ENCODE results near the gene PSMD9. TPM values are rescaled to one million over a fixed set of nuclear protein-coding genes. Genes with fewer than 3 reads are reported as not detected.
A peak's percentile ranks its signal among the peaks of the same experiment; 100 is the strongest.

PSMD9 gene
- total and polyA plus RNA-seq, 5 donors from 2014 or later: 52.9 to 106 (median 86.6) TPM

- peak overlapping the region in 1 of 4 donors; percentile 39 for H3K4me3 Mint-ChIP-seq
- H3K4me1 Mint-ChIP-seq: peaks cover 13 to 49% (median 32%) of the 10 kb centered on the region in 4 donors
- DNase-seq (peak in 1 of 3 donors; percentile 45), ATAC-seq (ENCODE audit: low read depth in 2 of 2) (peak; percentile 16 to 33)
- no peaks in the 10 kb centered on the region for H3K9me3 Mint-ChIP-seq
- no peaks in the 10 kb centered on the region for H3K27me3 Mint-ChIP-seq
- peak overlapping the region; percentile 79 to 94 (median 93) for H3K27ac Mint-ChIP-seq
- no peak overlapping the region for H3K4me3 ChIP-seq (ENCODE audit: low read depth, low read length)
- peaks cover 39% of the 10 kb centered on the region for H3K36me3 ChIP-seq (ENCODE audit: control insufficient read depth, insufficient read depth, low read length)
- H3K27ac ChIP-seq (ENCODE audit: insufficient read depth, low read length, poor library complexity, severe bottlenecking): no peak overlapping the region
- no peaks in the 10 kb centered on the region for H3K27me3 ChIP-seq (ENCODE audit: control insufficient read depth, insufficient read depth, low read length)
- H3K36me3 Mint-ChIP-seq: peaks cover 20% of the 10 kb centered on the region
- peaks cover 24% of the 10 kb centered on the region for H3K4me1 ChIP-seq (ENCODE audit: control insufficient read depth, insufficient read depth, low read length, poor library complexity, severe bottlenecking)
- H3K9me3 ChIP-seq (ENCODE audit: control insufficient read depth in 2 of 2, low read length in 2 of 2): no peaks in the 10 kb centered on the region
Observed at GRCh38 chr12:121893961-121894460, 5.4 kb downstream of the PSMD9 start.

GRCh38 chr12:121894633-121895032 lies 6.0 kb downstream of the PSMD9 start:
- Histone ChIP-seq H3K27me3 (ENCODE audit: control insufficient read depth, insufficient read depth, low read length) (no peaks in the 10 kb centered on the region), H3K4me3 (ENCODE audit: low read depth, low read length) (no peak overlapping the region), H3K27ac (ENCODE audit: insufficient read depth, low read length, poor library complexity, severe bottlenecking) (no peak overlapping the region), H3K9me3 (ENCODE audit: control insufficient read depth in 2 of 2, low read length in 2 of 2) (no peaks in the 10 kb centered on the region), H3K36me3 (ENCODE audit: control insufficient read depth, insufficient read depth, low read length) (peaks cover 45% of the 10 kb centered on the region), H3K4me1 (ENCODE audit: control insufficient read depth, insufficient read depth, low read length, poor library complexity, severe bottlenecking) (peaks cover 18% of the 10 kb centered on the region)
- Mint-ChIP-seq H3K9me3 (no peaks in the 10 kb centered on the region), H3K4me3 (peak overlapping the region in 1 of 4 donors; percentile 61), H3K4me1 (peaks cover 7 to 42% (median 26%) of the 10 kb centered on the region in 4 donors), H3K36me3 (peaks cover 25% of the 10 kb centered on the region), H3K27me3 (no peaks in the 10 kb centered on the region), H3K27ac (peak overlapping the region in 2 of 3 donors; percentile 80 to 93)
- peak in 1 of 2 donors; percentile 34 for ATAC-seq (ENCODE audit: low read depth in 2 of 2)
- peak in 2 of 3 donors; percentile 10 to 40 for DNase-seq

DNA sequence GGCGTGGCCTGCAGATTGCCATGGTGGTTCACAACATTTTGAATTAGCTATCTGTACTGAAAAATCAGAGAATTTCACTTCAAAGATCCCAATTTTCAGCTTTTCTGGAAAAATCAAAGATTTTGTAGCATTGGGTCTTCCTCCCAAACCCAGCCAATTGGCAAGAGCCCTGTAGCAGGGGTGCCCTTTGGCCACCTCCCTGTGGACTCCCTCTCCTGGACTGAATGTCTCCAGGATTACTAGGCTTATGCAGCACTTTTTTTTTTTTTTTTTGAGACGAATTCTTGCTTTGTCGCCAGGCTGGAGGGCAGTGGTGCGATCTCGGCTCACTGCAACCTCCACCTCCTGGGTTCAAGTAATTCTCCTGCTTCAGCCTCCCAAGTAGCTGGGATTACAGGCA lies 9.7 kb downstream of the PSMD9 start:
- Histone ChIP-seq H3K27me3 (ENCODE audit: control insufficient read depth, insufficient read depth, low read length) (no peaks in the 10 kb centered on the region), H3K4me3 (ENCODE audit: low read depth, low read length) (no peak overlapping the region), H3K36me3 (ENCODE audit: control insufficient read depth, insufficient read depth, low read length) (peaks cover 67% of the 10 kb centered on the region), H3K4me1 (ENCODE audit: control insufficient read depth, insufficient read depth, low read length, poor library complexity, severe bottlenecking) (peaks cover 5% of the 10 kb centered on the region), H3K27ac (ENCODE audit: insufficient read depth, low read length, poor library complexity, severe bottlenecking) (no peak overlapping the region), H3K9me3 (ENCODE audit: control insufficient read depth in 2 of 2, low read length in 2 of 2) (no peaks in the 10 kb centered on the region)
- Mint-ChIP-seq H3K4me3 (no peak overlapping the region), H3K9me3 (no peaks in the 10 kb centered on the region), H3K27ac (no peak overlapping the region), H3K4me1 (peaks cover 0 to 18% (median 16%) of the 10 kb centered on the region in 4 donors), H3K36me3 (peaks cover 28% of the 10 kb centered on the region), H3K27me3 (no peaks in the 10 kb centered on the region)
- DNase-seq (no peak), ATAC-seq (ENCODE audit: low read depth in 2 of 2) (no peak)

GRCh38 chr12:121899590-121899989 lies 11.0 kb downstream of the PSMD9 start:
- peaks cover 4% of the 10 kb centered on the region for H3K27me3 Mint-ChIP-seq
- no peak for ATAC-seq (ENCODE audit: low read depth in 2 of 2)
- H3K36me3 ChIP-seq (ENCODE audit: control insufficient read depth, insufficient read depth, low read length): peaks cover 73% of the 10 kb centered on the region

DNA sequence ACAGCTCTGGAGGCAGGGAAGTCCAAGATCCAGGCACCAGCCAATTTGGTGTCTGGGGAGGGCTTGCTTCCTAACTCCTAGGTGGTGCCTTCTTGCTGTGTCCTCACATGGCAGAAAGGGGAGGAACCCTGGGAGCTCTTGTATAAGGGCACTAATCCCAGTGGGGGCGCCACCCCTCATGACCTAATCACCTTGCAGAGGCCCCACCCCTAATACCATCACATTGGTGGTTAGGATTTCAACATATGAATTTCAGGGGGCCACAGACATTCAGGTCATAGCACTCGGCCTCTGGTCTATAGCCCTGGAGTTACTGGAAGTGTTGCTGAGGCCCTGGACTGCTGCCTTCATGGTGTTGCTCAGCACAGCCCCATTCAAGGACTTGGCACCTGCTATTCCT lies 14.6 kb downstream of the PSMD9 start:
- H3K9me3 ChIP-seq (ENCODE audit: control insufficient read depth in 2 of 2, low read length in 2 of 2): no peaks in the 10 kb centered on the region
- H3K36me3 ChIP-seq (ENCODE audit: control insufficient read depth, insufficient read depth, low read length): peaks cover 65% of the 10 kb centered on the region
- H3K4me3 Mint-ChIP-seq: no peak overlapping the region
- no peaks in the 10 kb centered on the region for H3K27me3 ChIP-seq (ENCODE audit: control insufficient read depth, insufficient read depth, low read length)
- no peaks in the 10 kb centered on the region for H3K4me1 ChIP-seq (ENCODE audit: control insufficient read depth, insufficient read depth, low read length, poor library complexity, severe bottlenecking)
- no peak overlapping the region for H3K4me3 ChIP-seq (ENCODE audit: low read depth, low read length)
- H3K27me3 Mint-ChIP-seq: peaks cover 4% of the 10 kb centered on the region
- H3K27ac Mint-ChIP-seq: no peak overlapping the region
- H3K36me3 Mint-ChIP-seq: peaks cover 30% of the 10 kb centered on the region
- no peak for DNase-seq
- H3K27ac ChIP-seq (ENCODE audit: insufficient read depth, low read length, poor library complexity, severe bottlenecking): no peak overlapping the region
- H3K9me3 Mint-ChIP-seq: no peaks in the 10 kb centered on the region
- peaks cover 0 to 3% (median under 1%) of the 10 kb centered on the region in 4 donors for H3K4me1 Mint-ChIP-seq
- no peak for ATAC-seq (ENCODE audit: low read depth in 2 of 2)

More at GRCh38 chr12:121899590-121899989, 11.0 kb downstream of the PSMD9 start:
- Histone ChIP-seq H3K27ac (ENCODE audit: insufficient read depth, low read length, poor library complexity, severe bottlenecking) (no peak overlapping the region), H3K27me3 (ENCODE audit: control insufficient read depth, insufficient read depth, low read length) (no peaks in the 10 kb centered on the region), H3K4me1 (ENCODE audit: control insufficient read depth, insufficient read depth, low read length, poor library complexity, severe bottlenecking) (no peaks in the 10 kb centered on the region), H3K9me3 (ENCODE audit: control insufficient read depth in 2 of 2, low read length in 2 of 2) (no peaks in the 10 kb centered on the region), H3K4me3 (ENCODE audit: low read depth, low read length) (no peak overlapping the region)
- Mint-ChIP-seq H3K9me3 (no peaks in the 10 kb centered on the region), H3K4me1 (peaks cover 0 to 8% (median 5%) of the 10 kb centered on the region in 4 donors), H3K4me3 (no peak overlapping the region), H3K36me3 (peaks cover 33% of the 10 kb centered on the region), H3K27ac (no peak overlapping the region)
- no peak for DNase-seq

DNA sequence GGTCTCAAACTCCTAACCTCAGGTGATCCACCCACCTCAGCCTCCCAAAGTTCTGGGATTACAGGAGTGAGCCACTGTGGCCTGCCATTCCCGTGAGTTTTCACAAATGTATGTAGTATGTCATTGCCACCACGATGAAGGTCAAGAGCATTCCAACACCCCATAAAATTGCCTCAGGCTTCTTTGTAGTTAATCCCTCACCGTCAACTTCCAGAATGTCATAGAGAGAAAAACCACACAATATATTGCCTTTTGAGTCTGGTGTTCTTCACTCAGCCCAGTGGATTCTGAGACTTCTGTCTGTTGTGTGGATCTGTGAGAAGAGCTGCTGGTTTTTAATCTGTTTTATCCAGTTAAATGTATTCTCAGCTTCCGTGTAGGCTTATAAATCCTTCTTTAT lies 17.2 kb downstream of the PSMD9 start:
- peaks cover 0 to 11% (median 7%) of the 10 kb centered on the region in 4 donors for H3K4me1 Mint-ChIP-seq
- DNase-seq (no peak), ATAC-seq (ENCODE audit: low read depth in 2 of 2) (no peak)
- H3K36me3 Mint-ChIP-seq: peaks cover 38% of the 10 kb centered on the region
- Histone ChIP-seq H3K4me1 (ENCODE audit: control insufficient read depth, insufficient read depth, low read length, poor library complexity, severe bottlenecking) (no peaks in the 10 kb centered on the region), H3K9me3 (ENCODE audit: control insufficient read depth in 2 of 2, low read length in 2 of 2) (no peaks in the 10 kb centered on the region), H3K4me3 (ENCODE audit: low read depth, low read length) (no peak overlapping the region), H3K27ac (ENCODE audit: insufficient read depth, low read length, poor library complexity, severe bottlenecking) (no peak overlapping the region), H3K27me3 (ENCODE audit: control insufficient read depth, insufficient read depth, low read length) (no peaks in the 10 kb centered on the region), H3K36me3 (ENCODE audit: control insufficient read depth, insufficient read depth, low read length) (peaks cover 65% of the 10 kb centered on the region)
- H3K27me3 Mint-ChIP-seq: peaks cover 4% of the 10 kb centered on the region
- H3K9me3 Mint-ChIP-seq: no peaks in the 10 kb centered on the region
- H3K4me3 Mint-ChIP-seq: no peak overlapping the region
- no peak overlapping the region for H3K27ac Mint-ChIP-seq

DNA sequence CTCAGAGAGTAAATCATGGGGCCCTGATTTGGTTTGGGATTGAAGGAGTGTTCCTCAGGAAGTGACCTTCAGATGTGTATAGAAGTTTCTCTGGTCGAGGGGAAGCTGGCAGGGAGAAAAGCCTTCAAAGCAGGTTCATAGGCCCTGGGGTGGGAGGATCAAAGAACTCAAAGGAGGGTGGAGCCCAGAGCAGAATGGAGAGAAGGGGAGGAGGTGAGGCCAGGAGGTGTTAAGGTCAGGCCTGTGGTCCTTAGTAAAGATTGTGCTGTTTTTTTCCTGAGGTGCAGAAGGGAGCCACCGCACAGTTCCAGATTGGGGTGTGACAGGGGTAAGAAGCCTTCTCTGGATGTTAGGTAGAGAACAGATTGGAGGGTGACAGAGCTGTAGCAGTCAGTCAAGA lies 20.1 kb downstream of the PSMD9 start:
- Histone ChIP-seq H3K4me3 (ENCODE audit: low read depth, low read length) (no peak overlapping the region), H3K27me3 (ENCODE audit: control insufficient read depth, insufficient read depth, low read length) (no peaks in the 10 kb centered on the region), H3K36me3 (ENCODE audit: control insufficient read depth, insufficient read depth, low read length) (peaks cover 53% of the 10 kb centered on the region), H3K9me3 (ENCODE audit: control insufficient read depth in 2 of 2, low read length in 2 of 2) (no peaks in the 10 kb centered on the region), H3K4me1 (ENCODE audit: control insufficient read depth, insufficient read depth, low read length, poor library complexity, severe bottlenecking) (no peaks in the 10 kb centered on the region), H3K27ac (ENCODE audit: insufficient read depth, low read length, poor library complexity, severe bottlenecking) (no peak overlapping the region)
- peak in 1 of 3 donors; percentile 18 for DNase-seq
- Mint-ChIP-seq H3K27ac (peak overlapping the region in 2 of 3 donors; percentile 9 to 39), H3K4me3 (no peak overlapping the region), H3K9me3 (no peaks in the 10 kb centered on the region), H3K4me1 (peaks cover 0 to 12% (median 6%) of the 10 kb centered on the region in 4 donors), H3K27me3 (peaks cover 2% of the 10 kb centered on the region), H3K36me3 (peaks cover 40% of the 10 kb centered on the region)
- ATAC-seq (ENCODE audit: low read depth in 2 of 2): no peak
